Activated B cell treated with CpG ODN at 0.5 μM for 24 hours (primary cell): ENCODE results near the gene SAMM50. TPM values are rescaled to one million over a fixed set of nuclear protein-coding genes. Genes with fewer than 3 reads are reported as not detected.
A peak's percentile ranks its signal among the peaks of the same experiment; 100 is the strongest.

Experiments used
- ATAC-seq: fragments of 200-7000 bp; cut with Tn5 transposase; one replicate; pipeline ENCODE4 v1.10.0; 2021; ENCODE audit warnings: low read depth, mild to moderate bottlenecking, moderate library complexity
- CTCF ChIA-PET: fragments of 350-600 bp; sonication (Branson Sonifier 250); formaldehyde crosslinking; loops from one replicate; lab custom pipeline; 2021; ENCODE audit warnings: antibody characterized with exemption; lab: Charles Lee
- POLR2A ChIA-PET: fragments of 350-600 bp; sonication (Branson Sonifier 250); formaldehyde crosslinking; loops from one replicate; lab custom pipeline; 2021; ENCODE audit warnings: antibody characterized with exemption; lab: Charles Lee
- DNase-seq: peaks from one replicate; pipeline ENCODE4 v3.0.0; 2022
- H3K27ac Mint-ChIP-seq: one replicate; pipeline ENCODE4 v1.8.0; 2020; ENCODE audit warnings: mixed read lengths
- H3K27me3 Mint-ChIP-seq: one replicate; pipeline ENCODE4 v1.8.0; 2021; ENCODE audit warnings: mixed read lengths
- H3K36me3 Mint-ChIP-seq: one replicate; pipeline ENCODE4 v1.8.0; 2021; ENCODE audit warnings: low read depth, mixed read lengths
- H3K4me1 Mint-ChIP-seq: one replicate; pipeline ENCODE4 v1.8.0; 2021; ENCODE audit warnings: mixed read lengths
- H3K4me3 Mint-ChIP-seq: one replicate; pipeline ENCODE4 v1.8.0; 2020; ENCODE audit warnings: mild to moderate bottlenecking, mixed read lengths
- H3K9me3 Mint-ChIP-seq: one replicate; pipeline ENCODE4 v1.8.0; 2020; ENCODE audit warnings: mixed read lengths
- CTCF ChIP-seq: fragments of 200-600 bp; IDR thresholded peaks from one replicate; pipeline ENCODE4 v1.8.0; 2022; ENCODE audit warnings: antibody characterized with exemption, mild to moderate bottlenecking
- intact Hi-C: fragments of 100-400 bp; cut with micrococcal nuclease; formaldehyde crosslinking; loops from one replicate; pipeline ENCODE4 v1.15.1; 2024
- total RNA-seq: library from RNA; stranded (reverse); gene quantifications from 2 replicates; pipeline ENCODE4 v1.2.3, GENCODE V29; 2022

The SAMM50 gene
- total RNA-seq, 1 donor from 2014 or later, result 51.2 TPM

GRCh38 chr22:44029069-44029468, 73.8 kb downstream of the SAMM50 start:
- Mint-ChIP-seq H3K27ac (peak overlapping the region; percentile 36), H3K27me3 (no peaks in the 10 kb centered on the region), H3K36me3 (peaks cover 15% of the 10 kb centered on the region), H3K9me3 (no peaks in the 10 kb centered on the region), H3K4me1 (peaks cover 67% of the 10 kb centered on the region), H3K4me3 (no peak overlapping the region)
- DNase-seq (no peak), ATAC-seq (no peak)
- TF ChIP-seq CTCF, result no peak
- POLR2A ChIA-PET, result interaction anchor here (7.0 kb wide), 1 partner anchor 40 kb away, joined by 52 read pairs; no protein-coding TSS in a partner anchor
- intact Hi-C loops, result no loop called here
- CTCF ChIA-PET, result interaction anchor here (1.6 kb wide), 1 partner anchor 36 kb away, joined by 7 read pairs; no protein-coding TSS in a partner anchor

- CTCF ChIA-PET, result interaction anchor here (1.0 to 1.6 kb wide), 3 partner anchors 18 to 51 kb away, joined by 3 to 7 read pairs (median 3); no protein-coding TSS in a partner anchor
- POLR2A ChIA-PET, result no interaction called here
- Mint-ChIP-seq H3K36me3 (peaks cover 15% of the 10 kb centered on the region), H3K27ac (no peak overlapping the region), H3K27me3 (no peaks in the 10 kb centered on the region), H3K9me3 (no peaks in the 10 kb centered on the region), H3K4me3 (no peak overlapping the region), H3K4me1 (peaks cover 67% of the 10 kb centered on the region)
- TF ChIP-seq CTCF, result no peak
- ATAC-seq (no peak), DNase-seq (no peak)
- intact Hi-C loops, result no loop called here
Observed at GRCh38 chr22:44030051-44030701, 74.9 kb downstream of the SAMM50 start.

DNA sequence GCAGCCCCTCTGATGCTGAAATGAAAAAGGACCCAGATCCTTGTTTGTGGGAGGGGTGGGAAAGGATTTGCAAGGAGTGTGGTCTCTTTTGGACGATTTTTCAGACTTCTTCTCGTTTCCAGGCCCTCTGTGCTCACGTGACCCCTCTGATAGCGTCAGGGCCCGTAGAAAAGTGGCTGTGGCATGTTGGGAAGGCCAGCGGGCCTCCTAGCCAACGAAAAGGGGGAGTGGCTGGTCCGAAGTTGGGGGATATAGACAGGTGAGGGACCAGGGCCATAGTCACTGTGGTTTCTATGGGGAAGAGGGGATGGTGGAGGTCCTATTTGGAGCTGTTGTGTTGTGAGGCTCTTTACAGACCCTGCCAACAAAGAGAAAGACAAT, 75.5 kb downstream of the SAMM50 start:
- ChIA-PET POLR2A (no interaction called here), CTCF (interaction anchor here (0.8 to 1.5 kb wide), 2 partner anchors 38 to 55 kb away, joined by 3 to 5 read pairs; no protein-coding TSS in a partner anchor)
- intact Hi-C loops, result no loop called here
- DNase-seq (no peak), ATAC-seq (no peak)
- Mint-ChIP-seq H3K27me3 (no peaks in the 10 kb centered on the region), H3K4me3 (no peak overlapping the region), H3K4me1 (peaks cover 61% of the 10 kb centered on the region), H3K9me3 (no peaks in the 10 kb centered on the region), H3K36me3 (peaks cover 12% of the 10 kb centered on the region), H3K27ac (peak overlapping the region; percentile 43)
- no peak for TF ChIP-seq CTCF

GRCh38 chr22:44031158-44031952, 76.1 kb downstream of the SAMM50 start:
- H3K36me3 Mint-ChIP-seq, result peaks cover 11% of the 10 kb centered on the region
- no peaks in the 10 kb centered on the region for H3K27me3 Mint-ChIP-seq
- no peak for ATAC-seq
- peaks cover 55% of the 10 kb centered on the region for H3K4me1 Mint-ChIP-seq
- TF ChIP-seq CTCF, result no peak
- peak overlapping the region; percentile 53 for H3K27ac Mint-ChIP-seq
- no peak for DNase-seq
- intact Hi-C loops, result no loop called here
- H3K4me3 Mint-ChIP-seq, result no peak overlapping the region
- ChIA-PET POLR2A (no interaction called here), CTCF (interaction anchor here (0.8 to 2.4 kb wide), 3 partner anchors 38 to 55 kb away, joined by 3 to 6 read pairs (median 5); no protein-coding TSS in a partner anchor)
- H3K9me3 Mint-ChIP-seq, result no peaks in the 10 kb centered on the region
